ENCODE measurements around the gene TRIM46. TPM values are rescaled to one million over a fixed set of nuclear protein-coding genes. Genes with fewer than 3 reads are reported as not detected.
A peak's percentile ranks its signal among the peaks of the same experiment; 100 is the strongest.
"Not testable (repeated sequence)": the region's sequence is repeated elsewhere in the genome, so short reads cannot be mapped to it uniquely, and the experiment has no call there.

The TRIM46 gene
- total RNA-seq, 1 donor from 2014 or later: 1.6 TPM

- peak; percentile 98 for DNase-seq (ENCODE audit: low spot score)
Observed at GRCh38 chr1:155227261-155228095, 53.8 kb downstream of the TRIM46 start.

DNA sequence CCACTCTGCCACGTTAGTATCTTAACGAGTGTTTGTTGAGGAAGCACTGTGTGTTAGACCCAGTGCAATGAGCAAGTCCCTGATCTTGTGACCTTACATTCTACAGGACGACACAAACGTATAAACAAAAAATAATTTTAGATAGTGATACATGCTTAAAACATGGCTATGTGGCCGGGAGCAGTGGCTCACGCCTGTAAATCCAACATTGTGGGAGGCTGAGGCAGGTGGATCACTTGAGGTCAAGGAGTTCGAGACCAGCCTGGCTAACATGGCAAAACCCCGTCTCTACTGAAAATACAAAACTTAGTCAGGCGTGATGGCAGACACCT is 54.4 kb downstream of the TRIM46 start:
- no peak for DNase-seq (ENCODE audit: low spot score)

DNA sequence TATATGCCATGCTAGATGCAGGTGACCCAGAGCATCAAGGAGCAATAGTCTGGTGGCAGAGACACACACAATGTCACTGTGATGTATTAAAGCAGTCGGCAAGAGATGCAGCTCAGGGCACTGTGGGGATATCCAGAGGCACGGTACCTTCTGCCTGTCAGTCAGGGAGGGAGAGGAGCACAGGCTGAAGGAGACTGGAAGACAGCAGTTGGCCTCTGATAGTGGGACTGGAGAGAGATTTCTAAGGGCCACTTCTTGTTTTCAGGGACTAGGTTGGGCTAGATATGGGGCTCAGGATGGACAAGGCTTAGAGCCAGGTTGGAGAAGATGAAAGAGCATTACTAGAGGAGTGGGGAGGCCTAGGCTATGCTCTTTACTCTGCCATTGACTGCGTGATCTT is 57.7 kb downstream of the TRIM46 start:
- DNase-seq (ENCODE audit: low spot score): not testable (repeated sequence)

GRCh38 chr1:155232001-155232978 is 58.6 kb downstream of the TRIM46 start:
- not testable (repeated sequence) for DNase-seq (ENCODE audit: low spot score)

DNA sequence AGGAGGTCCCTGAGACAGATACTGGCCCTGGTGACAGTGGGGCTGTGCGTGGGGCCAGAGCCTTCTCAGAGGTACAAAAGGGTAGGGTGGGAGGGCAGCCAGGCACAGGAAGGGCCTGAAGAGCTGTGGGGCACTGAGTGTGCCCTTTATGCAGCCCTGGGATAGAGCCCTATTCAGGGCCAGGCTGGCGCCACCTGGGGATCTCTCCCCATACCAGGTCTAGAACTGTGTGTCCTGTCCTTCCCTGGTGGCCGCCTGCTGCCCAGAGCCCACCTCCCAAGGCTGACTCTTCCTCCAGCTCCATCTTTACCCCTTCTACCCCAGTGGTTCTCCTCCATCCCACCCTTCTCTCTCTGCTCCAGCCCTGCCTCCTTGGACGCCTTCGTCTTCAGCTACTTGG is 59.9 kb downstream of the TRIM46 start:
- not testable (repeated sequence) for DNase-seq (ENCODE audit: low spot score)

Other genes with a start within 250 kb of the TRIM46 start
- 41.8 TPM for gene PMVK, start 237.1 kb upstream of the TRIM46 start, total RNA-seq
- gene PBXIP1, start 217.8 kb upstream of the TRIM46 start, total RNA-seq: 71.2 TPM
- gene PYGO2, start 212.1 kb upstream of the TRIM46 start, total RNA-seq: 35.8 TPM
- gene SHC1, start 203.1 kb upstream of the TRIM46 start, total RNA-seq: 216 TPM
- gene CKS1B, start 199.2 kb upstream of the TRIM46 start, total RNA-seq: 24.8 TPM
- gene FLAD1, start 190.5 kb upstream of the TRIM46 start, total RNA-seq: 48.3 TPM
- 0.94 TPM for gene LENEP, start 180.3 kb upstream of the TRIM46 start, total RNA-seq
- 92.8 TPM for gene ZBTB7B, start 171.0 kb upstream of the TRIM46 start, total RNA-seq
- gene DCST2, start 140.1 kb upstream of the TRIM46 start, total RNA-seq: 1.2 TPM
- gene DCST1, start 140.0 kb upstream of the TRIM46 start, total RNA-seq: not detected
- gene ADAM15, start 122.5 kb upstream of the TRIM46 start, total RNA-seq: 152 TPM
- gene EFNA4, start 110.1 kb upstream of the TRIM46 start, total RNA-seq: 11.2 TPM
- gene EFNA3, start 95.0 kb upstream of the TRIM46 start, total RNA-seq: 1.1 TPM
- 111 TPM for gene EFNA1, start 46.0 kb upstream of the TRIM46 start, total RNA-seq
- 63.4 TPM for gene SLC50A1, start 38.0 kb upstream of the TRIM46 start, total RNA-seq
- 75.4 TPM for gene DPM3, start 33.3 kb upstream of the TRIM46 start, total RNA-seq
- gene KRTCAP2, start 545 bp upstream of the TRIM46 start, total RNA-seq: 293 TPM
- 54.6 TPM for gene THBS3, start 34.0 kb downstream of the TRIM46 start, total RNA-seq
- gene MTX1, start 34.8 kb downstream of the TRIM46 start, total RNA-seq: 31.6 TPM
- gene ENTREP3, start 81.6 kb downstream of the TRIM46 start, total RNA-seq: 21.8 TPM
- 62.6 TPM for gene SCAMP3, start 88.5 kb downstream of the TRIM46 start, total RNA-seq
- 80.5 TPM for gene CLK2, start 99.7 kb downstream of the TRIM46 start, total RNA-seq
- gene HCN3, start 103.6 kb downstream of the TRIM46 start, total RNA-seq: 4.7 TPM
- not detected for gene PKLR, start 127.6 kb downstream of the TRIM46 start, total RNA-seq
- 124 TPM for gene FDPS, start 135.0 kb downstream of the TRIM46 start, total RNA-seq
- 31.4 TPM for gene RUSC1, start 147.0 kb downstream of the TRIM46 start, total RNA-seq